ENCODE data around the gene HPN. TPM values are rescaled to one million over a fixed set of nuclear protein-coding genes. Genes with fewer than 3 reads are reported as not detected.
"Not testable (repeated sequence)": the region's sequence is repeated elsewhere in the genome, so short reads cannot be mapped to it uniquely, and the experiment has no call there.

HPN gene
- total RNA-seq, result not detected in 2 replicates

- no peak for DNase-seq (ENCODE audit: extremely low read depth, low read depth, low spot score)
These were observed at the start of gene HPN for GRCh38 chr19:35041548-35042055. TSS of gene HPN (plus strand) at chr19:35041721. CDS start at chr19:35042507, 786 bp downstream.

GRCh38 chr19:34992582-34992981 lies 48.9 kb upstream of the HPN start:
- DNase-seq (ENCODE audit: extremely low read depth, low read depth, low spot score), result not testable (repeated sequence)

GRCh38 chr19:34994286-34994642 lies 47.3 kb upstream of the HPN start:
- DNase-seq (ENCODE audit: extremely low read depth, low read depth, low spot score), result no peak

- no peak for DNase-seq (ENCODE audit: extremely low read depth, low read depth, low spot score)
These were observed 46.6 kb upstream of the HPN start for GRCh38 chr19:34994643-34995541.

GRCh38 chr19:34995551-34995950 lies 46.0 kb upstream of the HPN start:
- DNase-seq (ENCODE audit: extremely low read depth, low read depth, low spot score), result no peak

GRCh38 chr19:34997071-34997617 lies 44.4 kb upstream of the HPN start:
- no peak for DNase-seq (ENCODE audit: extremely low read depth, low read depth, low spot score)

- DNase-seq (ENCODE audit: extremely low read depth, low read depth, low spot score), result not testable (repeated sequence)
These were observed 43.3 kb upstream of the HPN start for GRCh38 chr19:34998224-34998623.

GRCh38 chr19:34998777-34999497 lies 42.6 kb upstream of the HPN start:
- DNase-seq (ENCODE audit: extremely low read depth, low read depth, low spot score), result no peak

GRCh38 chr19:34999498-35000337 lies 41.8 kb upstream of the HPN start, which contains the start of gene GRAMD1A:
TSS of gene GRAMD1A (plus strand) at chr19:35000323. CDS start at chr19:35000479, 156 bp downstream.
- no peak for DNase-seq (ENCODE audit: extremely low read depth, low read depth, low spot score)

- no peak for DNase-seq (ENCODE audit: extremely low read depth, low read depth, low spot score)
These were observed 41.2 kb upstream of the HPN start for GRCh38 chr19:35000338-35000646.

GRCh38 chr19:35000647-35001501 lies 40.6 kb upstream of the HPN start:
- no peak for DNase-seq (ENCODE audit: extremely low read depth, low read depth, low spot score)

GRCh38 chr19:35002037-35002535 lies 39.4 kb upstream of the HPN start:
- DNase-seq (ENCODE audit: extremely low read depth, low read depth, low spot score), result no peak

GRCh38 chr19:35004517-35005255 lies 36.8 kb upstream of the HPN start:
- DNase-seq (ENCODE audit: extremely low read depth, low read depth, low spot score), result no peak

- DNase-seq (ENCODE audit: extremely low read depth, low read depth, low spot score), result no peak
These were observed 36.1 kb upstream of the HPN start for GRCh38 chr19:35005256-35005977.

GRCh38 chr19:35006007-35006341 lies 35.5 kb upstream of the HPN start:
- not testable (repeated sequence) for DNase-seq (ENCODE audit: extremely low read depth, low read depth, low spot score)

- no peak for DNase-seq (ENCODE audit: extremely low read depth, low read depth, low spot score)
These were observed 35.1 kb upstream of the HPN start for GRCh38 chr19:35006342-35006998.

GRCh38 chr19:35006999-35007365 lies 34.5 kb upstream of the HPN start:
- no peak for DNase-seq (ENCODE audit: extremely low read depth, low read depth, low spot score)

- not testable (repeated sequence) for DNase-seq (ENCODE audit: extremely low read depth, low read depth, low spot score)
These were observed 34.1 kb upstream of the HPN start for GRCh38 chr19:35007427-35007826.
